PC-3 (cell line): ENCODE data around the gene ANKRA2.

Source experiments
- EZH2 ChIP-seq: fragments of 300-600 bp; sonication (generic); IDR thresholded peaks from one replicate; pipeline ENCODE4 v1.6.1; 2017; ENCODE audit warnings: antibody characterized with exemption, mild to moderate bottlenecking, low read length; ENCODE audit not compliant: unreplicated experiment
- TF ChIP-seq, protein P1 (sequence below): fragments of 300-600 bp; sonication (generic); conservative IDR thresholded peaks from 2 replicates; pipeline ENCODE4 v1.5.1; 2017; ENCODE audit warnings: antibody characterized with exemption, low read depth, mild to moderate bottlenecking, low read length

DNA sequence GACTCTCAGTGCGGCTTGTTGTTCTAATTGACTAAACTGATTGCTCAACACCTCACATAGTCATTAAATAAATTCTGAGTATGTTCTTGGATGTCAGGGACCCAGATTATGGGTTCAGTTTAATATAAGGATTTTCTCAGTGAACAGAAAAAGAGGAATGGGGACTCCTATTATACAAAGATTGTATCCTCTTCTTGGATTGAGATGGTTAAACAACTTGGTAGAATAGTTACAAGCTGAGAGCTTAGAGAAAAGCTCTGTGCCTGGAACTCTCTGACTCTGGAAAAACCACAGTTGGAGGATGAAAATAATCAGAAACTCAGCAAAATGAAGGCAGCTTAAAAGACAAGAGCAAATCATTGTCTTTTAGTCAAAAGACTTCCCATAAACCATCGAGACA, 30.5 kb downstream of the ANKRA2 start:
- TF ChIP-seq, protein P1, sequence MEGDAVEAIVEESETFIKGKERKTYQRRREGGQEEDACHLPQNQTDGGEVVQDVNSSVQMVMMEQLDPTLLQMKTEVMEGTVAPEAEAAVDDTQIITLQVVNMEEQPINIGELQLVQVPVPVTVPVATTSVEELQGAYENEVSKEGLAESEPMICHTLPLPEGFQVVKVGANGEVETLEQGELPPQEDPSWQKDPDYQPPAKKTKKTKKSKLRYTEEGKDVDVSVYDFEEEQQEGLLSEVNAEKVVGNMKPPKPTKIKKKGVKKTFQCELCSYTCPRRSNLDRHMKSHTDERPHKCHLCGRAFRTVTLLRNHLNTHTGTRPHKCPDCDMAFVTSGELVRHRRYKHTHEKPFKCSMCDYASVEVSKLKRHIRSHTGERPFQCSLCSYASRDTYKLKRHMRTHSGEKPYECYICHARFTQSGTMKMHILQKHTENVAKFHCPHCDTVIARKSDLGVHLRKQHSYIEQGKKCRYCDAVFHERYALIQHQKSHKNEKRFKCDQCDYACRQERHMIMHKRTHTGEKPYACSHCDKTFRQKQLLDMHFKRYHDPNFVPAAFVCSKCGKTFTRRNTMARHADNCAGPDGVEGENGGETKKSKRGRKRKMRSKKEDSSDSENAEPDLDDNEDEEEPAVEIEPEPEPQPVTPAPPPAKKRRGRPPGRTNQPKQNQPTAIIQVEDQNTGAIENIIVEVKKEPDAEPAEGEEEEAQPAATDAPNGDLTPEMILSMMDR, result no peak
- no peak for TF ChIP-seq EZH2
